SK-N-MC (cell line): Measurements from ENCODE around the gene KBTBD6.
"Not testable (repeated sequence)": the region's sequence is repeated elsewhere in the genome, so short reads cannot be mapped to it uniquely, and the experiment has no call there.

Source experiments
- DNase-seq: peaks from one replicate; pipeline ENCODE4 v3.0.0-alpha.2; 2011; ENCODE audit warnings: low read depth, low spot score
- H3K27ac ChIP-seq: fragments of 200-600 bp; sonication (generic); 2 replicates; pipeline ENCODE4 v1.5.1; 2016; ENCODE audit warnings: mixed run types
- H3K36me3 ChIP-seq: fragments of 200-600 bp; sonication (generic); 2 replicates; pipeline ENCODE4 v1.6.1; 2017; ENCODE audit warnings: antibody characterized with exemption, low read length, mixed read lengths; ENCODE audit not compliant: insufficient read depth
- H3K4me3 ChIP-seq: fragments of 200-600 bp; sonication (generic); 2 replicates; pipeline ENCODE4 v1.5.1; 2016
- H3K9ac ChIP-seq: fragments of 200-600 bp; sonication (generic); 2 replicates; pipeline ENCODE4 v1.8.0; 2017; ENCODE audit warnings: mixed run types, mixed read lengths; ENCODE audit not compliant: insufficient read length
- H3K9me3 ChIP-seq: fragments of 200-600 bp; sonication (generic); 2 replicates; pipeline ENCODE4 v1.6.1; 2017; ENCODE audit warnings: low read depth, mild to moderate bottlenecking, antibody characterized with exemption, low read length, moderate library complexity, mixed read lengths
- EZH2 ChIP-seq: fragments of 200-600 bp; sonication (generic); IDR thresholded peaks from one replicate; pipeline ENCODE4 v1.6.1; 2017; ENCODE audit warnings: antibody characterized with exemption
- FOXP2 ChIP-seq: optimal IDR thresholded peaks from 2 replicates; pipeline ENCODE3; 2011; ENCODE audit warnings: mild to moderate bottlenecking, moderate library complexity; ENCODE audit not compliant: insufficient read depth; ENCODE audit errors: extremely low read length, control extremely low read depth
- POLR2AphosphoS5 ChIP-seq: IDR thresholded peaks from 2 replicates; pipeline ENCODE4 v1.6.1; 2012; ENCODE audit warnings: mild to moderate bottlenecking, low read depth, low read length, borderline replicate concordance

Gene KBTBD6

DNA sequence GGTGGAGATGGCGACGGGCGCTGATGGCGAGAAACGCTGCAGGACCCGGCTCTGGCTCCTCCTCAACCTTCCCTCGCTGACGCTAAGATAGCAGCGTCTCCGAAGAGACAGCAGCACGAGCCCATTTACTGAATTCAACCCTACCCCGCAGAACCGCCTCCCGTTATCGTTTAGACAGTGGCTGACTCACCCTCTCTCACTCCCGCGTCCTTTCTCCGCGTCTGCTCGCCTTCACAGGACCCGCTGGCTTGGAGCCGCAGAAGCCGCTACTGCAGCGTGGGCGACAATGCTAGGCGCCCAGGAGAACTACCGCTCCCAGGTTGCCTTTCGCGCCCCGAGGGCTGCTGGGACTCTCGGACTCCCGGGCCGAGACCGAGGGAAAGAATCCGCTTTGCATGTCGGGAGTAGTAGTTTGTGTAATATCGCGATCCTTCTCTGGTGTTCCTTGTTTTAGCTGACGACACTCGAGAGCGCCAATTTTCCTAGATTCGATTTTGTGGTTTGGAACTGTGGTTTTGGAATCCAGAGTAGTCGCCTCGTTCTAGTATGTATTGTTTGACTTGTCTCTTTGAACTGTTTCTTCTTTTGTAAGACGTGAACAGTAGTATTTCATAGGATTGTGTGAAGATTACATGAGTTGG, at the start of gene KBTBD6:
Gene KBTBD6, minus strand, starts transcription at position 291 of the 641 bp plus-strand sequence. CDS start 291 bp downstream, outside the sequence.
- peak within 1 kb of the TSS; percentile 88 for H3K4me3 ChIP-seq
- H3K9ac ChIP-seq, result peak within 1 kb of the TSS; percentile 96
- TF ChIP-seq EZH2 (no peak), POLR2AphosphoS5 (peak; percentile 95), FOXP2 (peak; percentile 43)
- DNase-seq, result peak; percentile 94
- H3K36me3 ChIP-seq, result peaks cover 7% of the 10 kb centered on the region; the same call in 1 of the 2 replicates
- no peaks in the 10 kb centered on the region for H3K9me3 ChIP-seq
- peak within 1 kb of the TSS; percentile 81 for H3K27ac ChIP-seq

DNA sequence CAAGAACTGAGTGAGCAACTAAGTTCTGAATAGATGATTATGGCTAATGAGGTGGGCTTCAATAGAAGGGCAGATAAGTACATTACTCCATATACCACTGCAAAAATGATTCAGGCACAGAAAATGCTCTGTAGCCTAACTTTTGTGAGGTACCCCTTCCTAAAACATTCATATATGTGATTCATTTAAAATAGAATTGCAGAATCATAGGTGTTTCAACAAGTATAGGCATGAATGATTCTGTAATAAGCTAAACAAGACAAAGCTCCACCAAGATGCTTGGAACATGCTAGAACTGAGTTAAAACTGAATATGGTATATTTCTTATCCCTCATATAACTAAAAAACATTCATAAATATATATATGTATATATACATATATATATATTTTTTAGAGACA, 49.6 kb upstream of the KBTBD6 start:
- TF ChIP-seq POLR2AphosphoS5 (no peak), FOXP2 (no peak), EZH2 (no peak)
- no peaks in the 10 kb centered on the region for H3K36me3 ChIP-seq
- no peaks in the 10 kb centered on the region for H3K9me3 ChIP-seq
- DNase-seq, result no peak
- H3K27ac ChIP-seq, result no peak overlapping the region
- H3K9ac ChIP-seq, result no peak overlapping the region
- H3K4me3 ChIP-seq, result no peak overlapping the region

- Histone ChIP-seq H3K9ac (no peak overlapping the region), H3K27ac (no peak overlapping the region), H3K36me3 (no peaks in the 10 kb centered on the region), H3K9me3 (no peaks in the 10 kb centered on the region), H3K4me3 (no peak overlapping the region)
- TF ChIP-seq FOXP2 (no peak), EZH2 (no peak), POLR2AphosphoS5 (no peak)
- no peak for DNase-seq
Observed at GRCh38 chr13:41179593-41180250, 47.1 kb upstream of the KBTBD6 start.

DNA sequence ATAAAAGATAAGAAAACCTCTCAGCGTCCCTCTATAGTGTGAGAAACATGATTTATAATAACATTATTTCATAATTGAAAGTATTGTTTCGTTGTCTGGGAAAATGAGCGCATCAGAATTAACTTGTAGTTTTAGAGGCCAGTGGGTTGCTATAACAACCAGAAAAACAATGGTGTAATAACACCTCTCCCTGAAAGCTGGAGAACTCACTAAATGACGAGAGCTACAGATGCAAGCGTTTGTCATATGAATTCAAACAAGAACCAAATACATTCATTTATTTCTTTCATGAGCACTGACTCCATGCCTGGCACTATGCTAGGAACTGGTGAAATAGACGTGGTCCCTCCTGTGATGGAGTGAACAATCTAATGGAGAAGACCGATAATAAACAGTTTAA, 45.4 kb upstream of the KBTBD6 start:
- H3K27ac ChIP-seq, result no peak overlapping the region
- TF ChIP-seq EZH2 (no peak), FOXP2 (no peak), POLR2AphosphoS5 (no peak)
- no peak overlapping the region for H3K9ac ChIP-seq
- H3K4me3 ChIP-seq, result no peak overlapping the region
- no peaks in the 10 kb centered on the region for H3K36me3 ChIP-seq
- DNase-seq, result no peak
- no peaks in the 10 kb centered on the region for H3K9me3 ChIP-seq

DNA sequence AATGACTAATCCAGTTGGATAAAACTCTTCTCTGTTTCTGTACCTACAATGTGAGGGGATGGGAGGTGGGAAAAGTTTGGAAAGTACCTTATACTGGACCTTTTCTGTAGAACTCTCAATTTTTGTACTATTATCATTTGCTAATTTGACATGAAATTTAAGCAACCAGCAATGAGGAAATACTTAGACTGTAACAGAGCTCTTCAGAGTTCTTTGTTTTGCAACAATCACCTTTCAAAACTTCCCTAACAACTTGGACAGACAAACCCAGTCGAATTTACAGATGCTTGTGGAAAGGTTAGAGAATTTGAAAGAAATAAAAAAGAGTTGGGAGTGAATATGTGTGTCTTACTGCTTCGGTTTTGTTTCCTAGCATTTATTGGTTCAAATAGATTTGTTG, 45.0 kb upstream of the KBTBD6 start:
- TF ChIP-seq FOXP2 (no peak), POLR2AphosphoS5 (no peak), EZH2 (no peak)
- H3K9ac ChIP-seq, result no peak overlapping the region
- no peak overlapping the region for H3K4me3 ChIP-seq
- no peak overlapping the region for H3K27ac ChIP-seq
- no peaks in the 10 kb centered on the region for H3K36me3 ChIP-seq
- H3K9me3 ChIP-seq, result no peaks in the 10 kb centered on the region
- no peak for DNase-seq

- DNase-seq, H3K4me3 ChIP-seq, H3K9me3 ChIP-seq, H3K36me3 ChIP-seq, H3K9ac ChIP-seq, H3K27ac ChIP-seq: not testable (repeated sequence)
Observed at GRCh38 chr13:41175576-41175975, 43.0 kb upstream of the KBTBD6 start.

DNA sequence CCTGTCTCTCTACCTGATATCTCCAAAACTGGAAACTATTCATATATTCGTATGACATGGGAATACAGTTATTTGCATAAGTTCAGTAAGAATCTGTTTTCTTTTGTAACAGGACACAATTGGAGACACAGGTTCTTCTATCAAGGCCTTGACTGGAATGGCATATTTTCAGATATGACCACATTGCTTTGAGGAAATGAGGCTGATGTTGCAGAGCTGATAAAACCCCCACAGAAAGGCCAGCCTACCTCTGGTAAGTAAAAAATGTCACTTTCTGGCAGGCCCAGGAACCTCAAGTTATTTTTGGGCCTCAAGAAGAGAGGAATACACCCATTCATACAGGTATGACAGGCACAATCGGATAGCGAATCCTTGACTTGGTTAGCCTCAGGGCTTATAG, 29.5 kb upstream of the KBTBD6 start:
- no peak for TF ChIP-seq POLR2AphosphoS5
- TF ChIP-seq EZH2, result no peak
- TF ChIP-seq FOXP2, result no peak
- no peak for DNase-seq
- no peak overlapping the region for H3K9ac ChIP-seq
- no peak overlapping the region for H3K4me3 ChIP-seq
- H3K36me3 ChIP-seq, result no peaks in the 10 kb centered on the region
- no peaks in the 10 kb centered on the region for H3K9me3 ChIP-seq
- no peak overlapping the region for H3K27ac ChIP-seq

GRCh38 chr13:41159174-41159573, 26.6 kb upstream of the KBTBD6 start:
- Histone ChIP-seq H3K9ac (no peak overlapping the region), H3K4me3 (no peak overlapping the region), H3K9me3 (no peaks in the 10 kb centered on the region), H3K36me3 (no peaks in the 10 kb centered on the region), H3K27ac (no peak overlapping the region)
- DNase-seq, result no peak
- TF ChIP-seq POLR2AphosphoS5 (no peak), EZH2 (no peak), FOXP2 (no peak)

DNA sequence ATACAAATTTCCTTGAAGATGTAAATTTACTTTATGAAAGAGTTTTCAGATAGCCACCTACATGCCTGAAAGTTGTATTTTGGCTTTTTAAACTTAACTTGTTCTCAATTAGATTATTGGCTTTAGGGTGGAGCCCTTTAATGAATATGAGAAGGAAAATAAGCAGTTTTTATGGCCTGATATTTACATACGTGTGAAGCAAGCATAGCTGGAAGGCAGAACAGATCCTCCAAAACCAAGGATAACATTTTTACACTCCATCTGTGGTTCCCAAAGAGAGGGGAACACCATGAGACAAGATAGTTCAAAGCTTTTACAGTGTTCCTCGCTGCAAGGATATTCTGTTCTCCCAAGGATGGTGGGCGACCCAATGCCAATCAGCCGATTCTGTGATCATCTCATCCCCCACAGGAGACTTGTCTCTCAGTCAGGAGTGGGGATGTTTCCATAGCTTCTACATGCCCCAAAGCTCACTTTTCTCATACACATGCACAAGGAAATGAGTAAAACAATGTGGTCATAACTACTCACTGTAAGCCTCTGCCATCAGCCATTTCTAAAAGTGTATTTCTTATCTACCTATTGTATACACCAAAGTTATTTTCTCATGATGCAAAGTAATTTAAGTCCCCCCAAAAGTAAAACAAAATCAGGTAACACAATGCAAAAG, 24.6 kb upstream of the KBTBD6 start:
- H3K27ac ChIP-seq, result no peak overlapping the region
- TF ChIP-seq POLR2AphosphoS5 (no peak), FOXP2 (no peak), EZH2 (no peak)
- H3K4me3 ChIP-seq, result no peak overlapping the region
- no peak for DNase-seq
- H3K9ac ChIP-seq, result no peak overlapping the region
- H3K9me3 ChIP-seq, result no peaks in the 10 kb centered on the region
- no peaks in the 10 kb centered on the region for H3K36me3 ChIP-seq
